ENCODE results near the gene TOX2.

- TF ChIP-seq CTCF (IDR thresholded peaks at IDR 0.05 in 8 of 11, conservative IDR thresholded peaks at IDR 0.05 in 3 of 11): no peak
- no peak for TF ChIP-seq POLR2AphosphoS5 (IDR thresholded peaks at IDR 0.05)
- no peak for TF ChIP-seq POLR2A (IDR thresholded peaks at IDR 0.05)
These were observed 91.0 kb downstream of the TOX2 start for GRCh38 chr20:44005661-44006060.
